ENCODE data around the gene RASGEF1C.

RASGEF1C gene

DNA sequence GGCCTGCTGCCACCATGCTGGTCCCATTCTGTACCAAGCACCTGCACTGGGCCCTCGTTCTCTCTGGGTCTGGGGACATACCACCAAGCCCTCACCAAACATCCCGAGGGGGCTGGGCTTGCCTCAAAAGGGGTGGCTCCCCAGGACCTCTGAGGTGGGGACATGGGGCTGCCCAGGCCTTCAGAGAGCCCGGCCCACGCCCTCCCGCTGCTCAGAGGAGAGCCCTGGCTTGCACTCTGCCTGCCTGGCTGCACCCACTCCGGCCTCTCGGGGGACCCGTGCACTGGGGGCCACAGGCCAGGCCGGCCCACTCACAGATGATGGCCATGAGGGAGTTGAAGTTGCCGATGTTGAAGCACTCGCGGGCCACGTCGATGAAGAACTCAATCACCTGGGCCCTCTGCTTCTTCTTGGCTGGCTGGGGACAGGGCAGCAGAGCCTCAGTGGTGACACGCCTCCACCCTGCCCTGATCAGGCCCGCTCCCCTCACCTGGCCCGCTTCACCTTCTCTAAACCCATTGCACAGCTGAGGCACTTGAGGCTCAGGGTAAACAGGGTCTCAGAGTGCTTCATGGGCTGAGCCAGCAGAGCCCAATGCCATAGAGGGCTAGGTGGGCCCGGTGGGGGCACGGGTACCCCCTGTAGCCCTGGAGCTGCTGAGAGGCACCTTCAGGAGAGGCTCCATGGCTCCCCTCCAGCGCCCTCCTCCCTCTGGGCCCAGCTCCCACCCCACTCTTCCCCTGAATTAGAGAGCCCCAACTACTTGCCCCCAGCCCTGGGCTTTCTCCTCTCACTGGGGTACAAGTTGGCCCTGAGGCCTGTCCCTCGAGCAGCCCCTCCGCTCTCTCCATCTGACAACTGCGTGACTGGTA is 89.7 kb downstream of the RASGEF1C start:
- Mint-ChIP-seq H3K9me3 (no peaks in the 10 kb centered on the region), H3K27me3 (peaks cover 32% of the 10 kb centered on the region), H3K27ac (no peak overlapping the region), H3K4me1 (no peaks in the 10 kb centered on the region), H3K4me3 (no peak overlapping the region), H3K36me3 (no peaks in the 10 kb centered on the region)
- peak; percentile 21 for ATAC-seq

DNA sequence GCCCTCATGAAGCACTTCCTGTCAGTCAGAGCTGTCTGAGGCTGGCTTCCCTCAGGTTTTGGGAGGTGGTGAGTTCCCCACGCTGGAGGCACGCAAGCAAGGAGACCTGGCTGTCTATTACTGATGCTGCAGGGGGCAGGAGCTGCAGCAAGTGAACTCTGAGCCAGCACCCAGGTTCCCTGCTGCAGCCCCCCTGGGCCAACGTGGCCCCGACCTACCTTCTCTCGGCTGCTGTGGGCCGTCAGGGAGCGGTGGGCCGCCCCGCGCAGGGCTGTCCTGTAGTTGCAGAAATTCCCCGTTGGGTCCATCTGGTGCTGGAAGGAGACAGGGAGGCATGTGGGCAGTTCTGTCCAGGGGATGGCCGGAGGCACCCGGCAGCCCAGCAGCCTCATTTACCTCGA is 90.6 kb downstream of the RASGEF1C start:
- H3K4me3 Mint-ChIP-seq: no peak overlapping the region
- peaks cover 31% of the 10 kb centered on the region for H3K27me3 Mint-ChIP-seq
- no peaks in the 10 kb centered on the region for H3K4me1 Mint-ChIP-seq
- no peaks in the 10 kb centered on the region for H3K36me3 Mint-ChIP-seq
- no peak overlapping the region for H3K27ac Mint-ChIP-seq
- H3K9me3 Mint-ChIP-seq: no peaks in the 10 kb centered on the region
- no peak for ATAC-seq

DNA sequence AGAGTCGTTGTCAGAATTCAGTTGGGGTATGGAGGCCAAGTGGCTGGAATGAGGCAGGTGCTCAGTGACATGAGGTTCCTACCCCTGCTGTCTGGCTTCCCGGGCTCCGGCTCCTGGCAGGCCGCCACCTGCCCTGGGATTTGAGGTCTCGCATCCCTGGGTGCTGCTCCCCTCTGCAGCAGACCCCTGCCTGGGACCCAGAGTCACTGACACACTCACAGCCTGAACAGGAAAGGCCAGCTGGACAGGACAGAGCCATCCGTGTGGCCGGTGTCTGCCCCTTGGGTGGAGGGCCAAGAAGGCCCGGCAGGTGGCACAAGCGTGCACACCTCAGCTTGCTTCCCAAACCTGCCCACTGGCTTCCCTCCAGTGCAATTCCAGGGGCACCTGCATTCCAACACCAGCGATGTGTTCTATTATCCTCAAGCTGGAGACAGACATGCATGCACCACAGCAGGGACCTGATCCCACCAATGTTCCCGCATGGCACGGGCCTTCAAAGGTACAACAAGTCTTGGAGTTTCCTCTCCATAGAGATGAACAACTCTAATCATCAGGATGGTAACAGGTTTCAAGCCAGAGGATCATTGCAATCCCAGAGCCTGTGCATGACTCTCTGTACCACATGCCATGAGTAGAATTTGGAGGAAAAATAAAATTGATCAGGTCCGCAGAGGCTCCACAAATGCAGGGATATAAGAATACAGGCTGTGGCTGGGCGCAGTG is 91.8 kb downstream of the RASGEF1C start:
- H3K27me3 Mint-ChIP-seq: peaks cover 37% of the 10 kb centered on the region
- H3K36me3 Mint-ChIP-seq: peaks cover 5% of the 10 kb centered on the region
- no peak for ATAC-seq
- no peak overlapping the region for H3K4me3 Mint-ChIP-seq
- no peak overlapping the region for H3K27ac Mint-ChIP-seq
- peaks cover 5% of the 10 kb centered on the region for H3K4me1 Mint-ChIP-seq
- no peaks in the 10 kb centered on the region for H3K9me3 Mint-ChIP-seq

DNA sequence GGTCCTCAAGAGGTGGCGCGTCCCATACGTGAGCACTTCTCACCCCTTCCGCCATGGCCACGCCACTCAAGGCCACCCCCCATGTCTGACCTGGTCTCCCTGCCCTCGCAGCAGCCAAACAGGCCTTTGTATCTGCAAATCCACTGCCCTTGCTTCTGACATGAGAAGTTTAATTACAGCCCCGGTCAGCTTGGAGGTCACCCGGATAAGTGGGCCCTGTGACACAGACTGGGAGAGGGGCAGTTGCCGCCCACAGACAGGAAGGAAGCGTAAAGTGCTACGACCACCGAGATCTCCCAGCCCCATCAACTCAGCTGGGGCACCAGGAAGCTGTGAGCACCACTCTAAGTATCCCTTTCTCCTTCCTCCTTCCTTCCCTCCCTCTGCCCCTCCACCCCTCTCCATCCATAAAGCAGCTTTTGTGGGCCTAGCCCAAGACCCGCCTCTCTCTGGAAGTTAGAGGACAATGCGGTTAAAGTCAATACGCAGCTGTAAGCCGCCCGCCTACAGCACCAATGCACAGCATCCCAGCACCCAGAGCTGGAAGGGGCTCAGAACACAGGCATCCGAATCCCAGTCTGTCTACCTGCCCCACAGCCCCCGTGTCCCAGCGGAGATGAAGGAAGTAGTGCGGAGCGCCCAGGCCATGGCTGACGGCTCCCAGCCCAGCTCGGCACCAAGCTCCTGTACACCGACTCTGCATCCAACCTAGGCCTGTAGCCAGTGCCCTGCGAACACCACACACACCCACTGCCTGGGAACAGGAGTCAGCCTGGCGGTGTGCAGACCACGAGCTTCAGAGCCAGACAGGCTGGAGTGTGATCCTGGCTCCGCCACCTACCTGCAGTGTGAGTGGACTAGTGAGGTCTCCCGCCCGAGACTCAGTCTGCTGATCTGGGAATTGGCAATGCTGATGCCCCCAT is 92.7 kb downstream of the RASGEF1C start:
- ATAC-seq: no peak
- H3K4me3 Mint-ChIP-seq: no peak overlapping the region

DNA sequence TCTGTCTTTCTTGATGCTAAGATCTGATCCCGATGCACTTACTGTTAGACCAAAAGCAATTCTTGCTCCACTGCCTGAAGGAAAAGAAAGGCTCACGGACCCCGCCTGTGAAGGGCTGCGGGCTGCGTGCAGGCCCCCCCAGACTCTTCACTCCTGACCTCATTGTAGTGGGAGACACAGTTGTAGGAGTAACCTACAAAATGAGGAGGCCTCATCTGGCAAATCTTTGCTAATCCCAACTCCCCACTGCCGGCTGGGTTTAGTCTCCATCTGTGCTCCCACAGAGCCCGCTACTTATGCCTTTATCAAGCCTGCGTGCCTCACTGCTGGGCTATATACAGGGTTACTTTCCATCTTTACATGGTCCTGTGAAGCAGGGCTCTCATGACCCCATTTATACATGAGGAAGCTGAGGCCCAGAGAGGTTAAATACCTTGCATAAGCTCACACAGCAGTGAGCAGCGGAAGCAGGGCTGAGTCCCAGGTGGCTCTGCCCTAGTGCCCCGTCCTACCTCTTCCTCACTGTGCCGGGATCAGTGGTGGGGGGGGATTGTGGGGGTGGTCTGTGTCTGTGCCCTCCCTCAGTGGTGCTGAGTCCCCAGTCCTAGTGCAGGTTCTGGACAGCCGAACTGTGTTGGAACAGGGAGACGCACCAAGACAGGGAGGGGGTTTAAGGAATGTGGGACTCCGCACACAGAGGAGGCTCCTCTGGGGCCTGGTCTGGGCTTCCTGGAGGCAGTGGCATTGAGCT is 93.5 kb downstream of the RASGEF1C start:
- no peaks in the 10 kb centered on the region for H3K9me3 Mint-ChIP-seq
- peaks cover 5% of the 10 kb centered on the region for H3K36me3 Mint-ChIP-seq
- peaks cover 35% of the 10 kb centered on the region for H3K27me3 Mint-ChIP-seq
- H3K27ac Mint-ChIP-seq: no peak overlapping the region
- peaks cover 5% of the 10 kb centered on the region for H3K4me1 Mint-ChIP-seq
- no peak for ATAC-seq
- H3K4me3 Mint-ChIP-seq: no peak overlapping the region

More for the DNA sequence above, 92.7 kb downstream of the RASGEF1C start:
- Mint-ChIP-seq H3K4me1 (peaks cover 5% of the 10 kb centered on the region), H3K9me3 (no peaks in the 10 kb centered on the region), H3K27ac (no peak overlapping the region), H3K36me3 (peaks cover 5% of the 10 kb centered on the region), H3K27me3 (peaks cover 37% of the 10 kb centered on the region)

DNA sequence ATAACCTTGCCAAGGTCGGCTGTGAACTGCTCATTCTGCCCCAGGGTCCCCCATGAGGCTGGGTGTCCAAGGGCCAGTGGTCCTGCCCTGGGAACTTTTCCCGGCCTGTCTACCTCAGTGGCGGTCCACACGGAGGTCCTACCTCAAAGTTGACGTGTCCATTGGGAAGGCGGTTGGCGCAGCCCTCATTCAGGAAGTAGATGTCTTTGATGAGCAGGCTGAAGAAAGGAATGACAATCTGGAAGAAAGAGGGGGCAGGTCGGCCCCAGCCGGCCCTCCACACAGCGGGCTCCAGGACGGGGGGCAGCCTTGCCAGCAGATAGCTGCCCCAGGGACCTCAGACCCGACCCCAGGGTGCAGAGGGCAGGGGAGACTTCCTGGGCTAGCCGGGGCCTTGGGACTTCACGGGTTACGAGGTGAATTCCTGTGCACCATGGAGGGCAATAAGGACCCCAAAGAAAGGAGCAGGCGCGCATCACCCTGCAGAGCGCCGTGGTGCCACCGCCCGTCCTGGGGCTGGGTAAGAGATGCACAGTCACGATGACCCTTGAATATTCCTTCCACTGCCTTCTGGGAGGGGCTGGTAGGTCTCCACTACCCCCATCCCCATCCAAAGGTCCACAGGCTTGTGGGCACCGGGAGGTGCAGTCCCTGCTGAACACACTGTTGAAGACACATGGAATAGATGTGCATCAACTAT is 94.6 kb downstream of the RASGEF1C start:
- no peak for ATAC-seq
- H3K9me3 Mint-ChIP-seq: no peaks in the 10 kb centered on the region
- H3K27me3 Mint-ChIP-seq: peaks cover 27% of the 10 kb centered on the region
- H3K4me3 Mint-ChIP-seq: no peak overlapping the region
- H3K27ac Mint-ChIP-seq: no peak overlapping the region
- H3K4me1 Mint-ChIP-seq: peaks cover 5% of the 10 kb centered on the region
- peaks cover 5% of the 10 kb centered on the region for H3K36me3 Mint-ChIP-seq

DNA sequence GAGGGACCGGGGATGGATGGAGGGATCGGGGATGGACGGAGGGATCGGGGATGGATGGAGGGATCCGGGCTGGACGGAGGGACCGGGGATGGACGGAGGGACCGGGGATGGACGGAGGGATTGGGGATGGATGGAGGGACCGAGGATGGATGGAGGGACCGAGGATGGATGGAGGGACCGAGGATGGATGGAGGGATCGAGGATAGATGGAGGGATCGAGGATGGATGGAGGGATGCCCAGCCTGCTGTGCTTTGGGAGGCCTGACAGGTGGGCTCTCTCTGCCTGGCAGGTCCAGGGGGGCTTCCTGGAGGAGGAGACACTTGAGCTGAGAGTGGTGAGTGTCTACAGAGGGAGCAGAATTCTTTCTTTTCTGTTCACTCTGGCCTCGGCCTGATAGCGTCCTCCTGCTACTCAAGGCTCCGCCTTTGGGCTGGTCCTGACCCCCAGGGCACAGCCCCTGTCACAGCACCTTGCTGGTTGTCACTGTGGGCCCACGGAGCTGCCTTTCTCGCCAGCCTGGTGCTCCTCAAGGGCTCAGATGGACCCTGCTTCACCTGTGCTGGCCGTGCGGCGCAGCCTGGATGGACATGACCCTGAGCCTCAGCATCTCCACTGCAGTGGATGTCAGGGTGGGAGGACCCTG is 95.2 kb downstream of the RASGEF1C start:
- ATAC-seq: no peak
- Mint-ChIP-seq H3K4me1 (peaks cover 5% of the 10 kb centered on the region), H3K36me3 (peaks cover 5% of the 10 kb centered on the region), H3K4me3 (no peak overlapping the region), H3K27me3 (peaks cover 28% of the 10 kb centered on the region), H3K27ac (no peak overlapping the region), H3K9me3 (no peaks in the 10 kb centered on the region)

DNA sequence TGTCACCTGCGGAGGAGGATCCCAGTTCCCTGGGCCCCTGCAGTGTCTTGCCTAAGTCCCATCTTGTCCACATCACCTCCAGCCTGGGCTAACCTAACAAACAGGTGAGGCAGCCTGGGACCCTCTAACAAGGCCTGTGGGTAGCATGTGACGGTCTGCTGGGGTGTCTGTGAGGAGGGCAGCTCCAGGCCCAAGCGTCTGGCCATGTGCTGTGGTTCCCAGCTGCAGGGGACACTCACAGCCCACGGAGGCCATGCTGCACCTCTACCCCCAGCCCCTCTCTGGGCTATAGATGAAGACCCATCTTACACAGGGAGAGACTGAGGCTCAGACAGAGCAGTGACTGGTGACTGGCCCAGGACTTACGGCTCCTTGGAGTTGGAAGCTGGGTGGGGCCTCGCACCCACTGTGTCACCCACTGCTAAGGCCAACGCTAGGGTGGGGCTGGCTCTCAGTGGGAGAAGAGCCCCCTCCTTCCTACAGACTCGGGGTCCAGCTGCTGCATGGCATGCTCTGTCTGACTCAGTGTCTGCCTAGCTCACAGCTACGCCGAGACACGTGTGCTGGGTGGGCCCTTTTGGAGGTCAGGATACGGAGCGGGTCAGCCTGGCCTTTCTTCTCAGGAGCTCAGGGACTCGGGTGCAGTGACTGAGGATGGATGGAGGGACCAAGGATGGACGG is 96.7 kb downstream of the RASGEF1C start:
- no peak overlapping the region for H3K27ac Mint-ChIP-seq
- H3K4me1 Mint-ChIP-seq: peaks cover 5% of the 10 kb centered on the region
- peaks cover 8% of the 10 kb centered on the region for H3K9me3 Mint-ChIP-seq
- no peak for ATAC-seq
- H3K27me3 Mint-ChIP-seq: peaks cover 26% of the 10 kb centered on the region
- peaks cover 10% of the 10 kb centered on the region for H3K36me3 Mint-ChIP-seq
- H3K4me3 Mint-ChIP-seq: no peak overlapping the region

DNA sequence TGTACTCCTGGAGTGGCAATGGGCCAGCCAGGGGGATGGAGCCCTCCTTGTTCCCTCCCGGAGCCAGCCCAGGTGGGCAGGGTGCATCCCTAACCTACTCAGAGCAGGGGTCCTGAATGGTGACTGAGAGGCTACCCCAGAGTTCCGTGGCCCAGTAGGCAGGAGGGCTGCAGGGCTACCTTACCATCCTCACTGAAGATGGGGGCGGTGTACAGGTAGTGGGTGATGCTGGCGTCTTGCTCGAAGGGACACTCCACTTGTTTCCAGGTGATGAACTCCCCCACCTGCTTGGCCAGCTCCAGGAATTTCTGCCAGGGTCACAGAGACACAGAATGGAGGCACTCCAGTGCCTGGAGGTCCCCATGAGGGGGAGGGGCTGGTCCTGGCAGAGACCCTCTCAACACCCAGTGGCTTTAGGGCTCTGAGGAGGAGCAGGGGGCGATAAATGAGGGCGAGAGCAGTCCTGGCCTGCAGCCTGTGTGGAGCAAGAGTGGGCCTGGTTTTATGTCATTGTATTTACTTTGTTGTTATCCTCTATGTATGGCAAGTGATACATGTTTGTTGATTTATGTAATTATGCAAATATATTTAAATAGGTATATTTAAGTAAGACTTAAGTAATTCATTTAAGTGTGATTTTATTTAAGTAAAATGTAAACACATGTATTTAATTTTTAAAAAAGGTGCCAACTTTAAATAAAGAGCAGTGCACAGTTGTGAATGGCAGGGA is 97.6 kb downstream of the RASGEF1C start:
- peak; percentile 41 for ATAC-seq
- H3K27ac Mint-ChIP-seq: no peak overlapping the region
- H3K4me3 Mint-ChIP-seq: no peak overlapping the region
- H3K4me1 Mint-ChIP-seq: peaks cover 5% of the 10 kb centered on the region
- peaks cover 15% of the 10 kb centered on the region for H3K9me3 Mint-ChIP-seq
- peaks cover 15% of the 10 kb centered on the region for H3K36me3 Mint-ChIP-seq
- H3K27me3 Mint-ChIP-seq: peaks cover 33% of the 10 kb centered on the region

DNA sequence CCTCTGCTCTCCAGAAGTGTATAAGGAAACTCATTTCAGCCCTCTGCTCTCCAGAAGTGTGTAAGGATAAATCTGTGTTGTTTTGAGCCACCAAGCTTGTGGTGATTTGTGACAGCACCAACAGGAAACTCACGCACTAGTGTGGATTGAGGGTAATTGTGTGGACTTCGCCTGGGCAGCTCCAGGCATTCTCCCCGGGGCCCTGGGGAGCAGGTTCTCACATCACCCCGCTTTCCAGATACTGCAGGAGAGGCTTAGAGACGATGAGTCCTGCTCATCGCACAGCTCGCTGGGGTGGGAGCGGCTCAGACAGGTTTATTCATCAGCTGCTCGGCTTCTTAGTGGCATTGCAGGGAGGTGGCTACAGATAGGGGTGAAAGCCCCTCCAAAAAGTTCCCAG is 99.1 kb downstream of the RASGEF1C start:
- peaks cover 5% of the 10 kb centered on the region for H3K4me1 Mint-ChIP-seq
- H3K36me3 Mint-ChIP-seq: peaks cover 16% of the 10 kb centered on the region
- H3K27me3 Mint-ChIP-seq: peaks cover 38% of the 10 kb centered on the region
- no peak for ATAC-seq
- H3K27ac Mint-ChIP-seq: no peak overlapping the region
- H3K4me3 Mint-ChIP-seq: no peak overlapping the region
- H3K9me3 Mint-ChIP-seq: peaks cover 19% of the 10 kb centered on the region

DNA sequence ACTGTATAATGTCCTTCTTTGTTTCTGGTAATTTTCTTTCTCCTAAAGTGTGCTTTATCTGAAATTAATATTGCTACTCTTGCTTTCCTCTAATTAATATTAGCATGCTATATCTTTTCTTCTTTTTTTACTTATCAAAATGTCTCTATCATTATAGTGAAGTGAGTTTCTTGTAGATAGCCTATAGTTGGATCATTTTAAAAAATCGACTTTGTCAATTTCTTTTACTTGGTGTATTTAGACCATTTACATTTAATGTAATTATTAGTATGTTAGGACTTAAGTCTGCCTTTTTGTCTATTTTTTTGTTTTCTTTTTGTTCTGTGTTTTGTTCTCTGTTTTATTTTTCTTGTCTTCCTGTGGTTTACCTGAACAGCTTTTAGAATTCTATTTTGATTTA is 102.0 kb downstream of the RASGEF1C start:
- peaks cover 20% of the 10 kb centered on the region for H3K27me3 Mint-ChIP-seq
- no peak overlapping the region for H3K27ac Mint-ChIP-seq
- no peaks in the 10 kb centered on the region for H3K4me1 Mint-ChIP-seq

DNA sequence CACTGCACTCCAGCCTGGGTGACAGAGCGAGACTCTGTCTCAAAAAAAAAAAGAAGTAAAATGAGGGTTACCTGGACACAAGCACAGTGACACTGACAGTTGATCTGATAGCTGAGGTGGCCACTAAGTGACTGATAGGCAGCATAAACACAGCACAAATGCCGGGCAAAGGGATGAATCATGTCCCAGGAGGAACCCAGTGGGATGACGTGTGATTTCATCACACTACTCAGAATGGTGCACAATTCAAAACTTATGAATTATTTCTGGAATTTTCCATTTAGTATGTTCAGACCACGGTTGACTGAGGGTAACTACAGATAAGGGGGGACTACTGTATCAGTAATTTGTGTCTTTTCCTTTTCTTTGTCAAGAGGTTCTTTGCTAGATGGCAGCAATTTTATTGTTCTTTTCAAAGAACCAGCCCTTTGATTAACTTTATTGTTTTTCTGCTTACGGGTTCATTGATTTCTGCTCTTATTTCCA is 103.1 kb downstream of the RASGEF1C start:
- Mint-ChIP-seq H3K4me1 (no peaks in the 10 kb centered on the region), H3K27ac (no peak overlapping the region), H3K4me3 (no peak overlapping the region), H3K36me3 (peaks cover 11% of the 10 kb centered on the region), H3K9me3 (peaks cover 19% of the 10 kb centered on the region), H3K27me3 (peaks cover 20% of the 10 kb centered on the region)
- ATAC-seq: no peak

More for the DNA sequence above, 102.0 kb downstream of the RASGEF1C start:
- peaks cover 11% of the 10 kb centered on the region for H3K36me3 Mint-ChIP-seq
- H3K9me3 Mint-ChIP-seq: peaks cover 19% of the 10 kb centered on the region
- ATAC-seq: no peak
- no peak overlapping the region for H3K4me3 Mint-ChIP-seq

DNA sequence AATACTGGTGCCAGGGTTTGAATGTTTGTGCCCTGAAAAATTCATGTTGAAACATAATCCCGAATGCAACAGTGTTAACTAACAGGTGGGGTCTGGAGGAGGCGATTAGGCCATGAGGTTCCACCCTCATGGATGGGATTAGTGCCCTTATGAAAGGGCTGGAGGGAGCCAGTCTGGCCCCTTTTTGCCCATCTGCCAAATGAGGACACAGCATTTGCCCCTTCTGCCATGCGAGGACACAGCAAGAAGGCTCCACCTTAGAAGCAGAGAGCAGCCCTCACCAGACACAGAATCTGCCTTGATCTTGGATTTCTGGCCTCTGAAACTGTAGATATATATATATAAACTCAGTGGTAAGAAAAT is 104.9 kb downstream of the RASGEF1C start:
- Mint-ChIP-seq H3K4me1 (no peaks in the 10 kb centered on the region), H3K27me3 (peaks cover 20% of the 10 kb centered on the region), H3K9me3 (peaks cover 19% of the 10 kb centered on the region), H3K27ac (no peak overlapping the region), H3K36me3 (peaks cover 11% of the 10 kb centered on the region), H3K4me3 (no peak overlapping the region)
- ATAC-seq: no peak
